Mesenteric fat pad (tissue), 1 donor: ENCODE results near the gene PRKG1. TPM values are rescaled to one million over a fixed set of nuclear protein-coding genes. Genes with fewer than 3 reads are reported as not detected.

Experiments
- DNase-seq: peaks from one replicate; pipeline ENCODE4 v3.0.0-alpha.2; 2020; ENCODE audit warnings: low spot score
- total RNA-seq: library from RNA; stranded (reverse); fragmentation: NEBNext Ultra II Directional; extraction: Animal tissue kit (Norgen Biotek cat#: 25700); gene quantifications from one replicate; pipeline ENCODE4 v1.2.1, GENCODE V29; 2021
- donor health status: DM: yes; HTN: yes; CAD: no.

The PRKG1 gene
- total RNA-seq, 1 donor from 2014 or later, result 12.9 TPM

GRCh38 chr10:51638737-51639136 is 564.5 kb downstream of the PRKG1 start:
- no peak for DNase-seq

GRCh38 chr10:51640120-51640819 is 566.0 kb downstream of the PRKG1 start:
- no peak for DNase-seq

GRCh38 chr10:51642581-51642980 is 568.3 kb downstream of the PRKG1 start:
- no peak for DNase-seq

- no peak for DNase-seq
Measured at GRCh38 chr10:51643734-51644133, 569.4 kb downstream of the PRKG1 start.

- DNase-seq, result no peak
Measured at GRCh38 chr10:51649064-51649463, 574.8 kb downstream of the PRKG1 start.

- DNase-seq, result no peak
Measured at GRCh38 chr10:51651063-51651462, 576.8 kb downstream of the PRKG1 start.

- DNase-seq, result no peak
Measured at GRCh38 chr10:51653025-51653424, 578.7 kb downstream of the PRKG1 start.

GRCh38 chr10:51654918-51655317 is 580.6 kb downstream of the PRKG1 start:
- no peak for DNase-seq

- no peak for DNase-seq
Measured at GRCh38 chr10:51656503-51656902, 582.2 kb downstream of the PRKG1 start.

- DNase-seq, result no peak
Measured at GRCh38 chr10:51658000-51658399, 583.7 kb downstream of the PRKG1 start.

GRCh38 chr10:51659344-51659743 is 585.1 kb downstream of the PRKG1 start:
- no peak for DNase-seq

- no peak for DNase-seq
Measured at GRCh38 chr10:51663086-51663485, 588.8 kb downstream of the PRKG1 start.

GRCh38 chr10:51666456-51666855 is 592.2 kb downstream of the PRKG1 start:
- DNase-seq, result no peak

- DNase-seq, result no peak
Measured at GRCh38 chr10:51667678-51668335, 593.5 kb downstream of the PRKG1 start.

GRCh38 chr10:51668336-51668689 is 594.0 kb downstream of the PRKG1 start:
- no peak for DNase-seq

- DNase-seq, result no peak
Measured at GRCh38 chr10:51669041-51669440, 594.8 kb downstream of the PRKG1 start.

- DNase-seq, result no peak
Measured at GRCh38 chr10:51672039-51672535, 597.8 kb downstream of the PRKG1 start.

- no peak for DNase-seq
Measured at GRCh38 chr10:51675088-51675487, 600.8 kb downstream of the PRKG1 start.

- no peak for DNase-seq
Measured at GRCh38 chr10:51679841-51680240, 605.6 kb downstream of the PRKG1 start.

- no peak for DNase-seq
Measured at GRCh38 chr10:51683031-51683691, 608.9 kb downstream of the PRKG1 start.

- no peak for DNase-seq
Measured at GRCh38 chr10:51685768-51686167, 611.5 kb downstream of the PRKG1 start.

- DNase-seq, result no peak
Measured at GRCh38 chr10:51687296-51687695, 613.0 kb downstream of the PRKG1 start.
